HK-2 (cell line): ENCODE results near the gene GDF2.
A peak's percentile ranks its signal among the peaks of the same experiment; 100 is the strongest.

Experiments
- DNase-seq: peaks from one replicate; pipeline ENCODE4 v3.0.0-alpha.2; 2018; ENCODE audit not compliant: unreplicated experiment

The GDF2 gene

GRCh38 chr10:47311932-47312662 is 10.2 kb upstream of the GDF2 start:
- peak; percentile 82 for DNase-seq

GRCh38 chr10:47312663-47312995 is 9.6 kb upstream of the GDF2 start:
- no peak for DNase-seq

- no peak for DNase-seq
Measured at GRCh38 chr10:47314416-47314970, 7.8 kb upstream of the GDF2 start.

GRCh38 chr10:47315421-47315820 is 6.8 kb upstream of the GDF2 start:
- DNase-seq = no peak

- no peak for DNase-seq
Measured at GRCh38 chr10:47316131-47316530, 6.1 kb upstream of the GDF2 start.

- DNase-seq = no peak
Measured at GRCh38 chr10:47317251-47317650, 5.0 kb upstream of the GDF2 start.

GRCh38 chr10:47318706-47319105 is 3.5 kb upstream of the GDF2 start:
- no peak for DNase-seq

- DNase-seq = no peak
Measured at GRCh38 chr10:47319784-47320183, 2.5 kb upstream of the GDF2 start.

- DNase-seq = no peak
Measured at GRCh38 chr10:47320812-47321211, 1.4 kb upstream of the GDF2 start.

- DNase-seq = no peak
Measured at GRCh38 chr10:47321521-47322195, 596 bp upstream of the GDF2 start.

GRCh38 chr10:47323087-47323486 is 833 bp downstream of the GDF2 start:
- DNase-seq = no peak

GRCh38 chr10:47323636-47324296 is 1.5 kb downstream of the GDF2 start:
- no peak for DNase-seq

- DNase-seq = no peak
Measured at GRCh38 chr10:47325303-47326291, 3.3 kb downstream of the GDF2 start.

- DNase-seq = no peak
Measured at GRCh38 chr10:47326306-47326926, 4.2 kb downstream of the GDF2 start.

GRCh38 chr10:47326927-47327330 is 4.7 kb downstream of the GDF2 start:
- no peak for DNase-seq

- no peak for DNase-seq
Measured at GRCh38 chr10:47329855-47330254, 7.6 kb downstream of the GDF2 start.

GRCh38 chr10:47330366-47330765 is 8.1 kb downstream of the GDF2 start:
- no peak for DNase-seq

GRCh38 chr10:47330804-47331203 is 8.6 kb downstream of the GDF2 start:
- DNase-seq = no peak

- no peak for DNase-seq
Measured at GRCh38 chr10:47331491-47331890, 9.2 kb downstream of the GDF2 start.

- no peak for DNase-seq
Measured at GRCh38 chr10:47331954-47332353, 9.7 kb downstream of the GDF2 start.

GRCh38 chr10:47332371-47332770 is 10.1 kb downstream of the GDF2 start:
- DNase-seq = no peak
